ENCODE measurements around the gene PPIE.

Gene PPIE

GRCh38 chr1:39805385-39805784 lies 66.7 kb downstream of the PPIE start:
- no peak for DNase-seq (ENCODE audit: low read depth in 2 of 2)

DNA sequence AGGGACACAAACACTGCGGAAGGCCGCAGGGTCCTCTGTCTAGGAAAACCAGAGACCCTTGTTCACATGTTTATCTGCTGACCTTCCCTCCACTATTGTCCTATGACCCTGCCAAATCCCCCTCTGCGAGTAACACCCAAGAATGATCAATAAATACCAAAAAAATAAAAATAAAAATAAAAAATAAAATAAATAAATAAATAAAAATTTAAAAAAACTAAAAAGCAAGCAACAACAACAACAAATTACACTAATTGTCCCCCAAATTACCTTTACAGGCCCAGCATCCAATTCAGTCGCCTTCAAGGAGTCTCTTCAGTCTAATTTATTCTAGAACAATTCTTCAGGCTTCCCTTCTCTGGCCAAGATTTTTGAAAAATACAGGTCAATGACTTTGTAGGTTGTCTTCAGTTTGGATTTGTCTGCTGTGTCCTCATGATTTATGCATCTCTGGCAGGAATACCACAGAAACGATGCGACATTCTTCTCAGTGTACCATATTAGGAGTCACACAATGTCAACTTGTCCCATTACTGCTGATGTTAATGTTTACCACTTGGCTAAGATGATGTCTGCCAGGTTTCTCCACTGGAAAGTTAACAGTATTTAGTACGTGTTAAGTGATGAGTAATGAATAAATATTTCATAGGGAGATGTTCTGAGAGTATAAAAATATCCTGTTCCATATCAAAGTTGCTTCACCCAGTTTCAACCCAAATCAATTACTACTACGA lies 70.3 kb downstream of the PPIE start:
- no peak for DNase-seq (ENCODE audit: low read depth in 2 of 2)

DNA sequence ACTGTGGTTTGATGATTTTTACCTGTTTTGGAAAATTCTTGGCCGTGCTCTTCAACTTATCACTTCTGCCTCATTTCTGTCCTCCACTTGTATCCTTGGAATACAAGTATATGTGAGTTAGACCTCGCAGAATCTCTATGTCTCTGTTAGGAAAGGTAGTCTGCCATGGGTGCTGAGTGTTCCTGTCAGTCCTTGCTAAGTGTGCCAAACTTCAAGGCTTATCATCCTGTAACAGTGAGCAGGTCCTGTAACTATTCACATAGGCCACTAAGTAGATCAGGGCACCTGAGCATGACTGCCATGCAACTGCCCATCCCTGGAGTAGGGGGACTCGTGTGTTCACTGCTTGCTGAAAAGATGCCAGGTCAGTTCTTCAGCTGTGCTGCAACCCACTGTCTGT lies 74.2 kb downstream of the PPIE start:
- DNase-seq (ENCODE audit: low read depth in 2 of 2): no peak
